ES-I3 (cell line): Measurements from ENCODE around the gene TTLL5.

Source experiments
- H3K36me3 ChIP-seq: 2 replicates; pipeline ENCODE4 v1.6.1; 2013; ENCODE audit warnings: mild to moderate bottlenecking, low read length, control low read depth, moderate library complexity; ENCODE audit not compliant: insufficient read depth
- H3K4me1 ChIP-seq: 2 replicates; pipeline ENCODE4 v1.6.1; 2013; ENCODE audit warnings: mild to moderate bottlenecking, control low read depth, low read length; ENCODE audit not compliant: insufficient read depth
- H3K9ac ChIP-seq: 2 replicates; pipeline ENCODE4 v1.6.1; 2013; ENCODE audit warnings: low read depth, mild to moderate bottlenecking, low read length, moderate library complexity
- H3K9me3 ChIP-seq: 2 replicates; pipeline ENCODE4 v1.6.1; 2013; ENCODE audit warnings: mild to moderate bottlenecking, low read length, moderate library complexity; ENCODE audit not compliant: control insufficient read depth, insufficient read depth

The TTLL5 gene

DNA sequence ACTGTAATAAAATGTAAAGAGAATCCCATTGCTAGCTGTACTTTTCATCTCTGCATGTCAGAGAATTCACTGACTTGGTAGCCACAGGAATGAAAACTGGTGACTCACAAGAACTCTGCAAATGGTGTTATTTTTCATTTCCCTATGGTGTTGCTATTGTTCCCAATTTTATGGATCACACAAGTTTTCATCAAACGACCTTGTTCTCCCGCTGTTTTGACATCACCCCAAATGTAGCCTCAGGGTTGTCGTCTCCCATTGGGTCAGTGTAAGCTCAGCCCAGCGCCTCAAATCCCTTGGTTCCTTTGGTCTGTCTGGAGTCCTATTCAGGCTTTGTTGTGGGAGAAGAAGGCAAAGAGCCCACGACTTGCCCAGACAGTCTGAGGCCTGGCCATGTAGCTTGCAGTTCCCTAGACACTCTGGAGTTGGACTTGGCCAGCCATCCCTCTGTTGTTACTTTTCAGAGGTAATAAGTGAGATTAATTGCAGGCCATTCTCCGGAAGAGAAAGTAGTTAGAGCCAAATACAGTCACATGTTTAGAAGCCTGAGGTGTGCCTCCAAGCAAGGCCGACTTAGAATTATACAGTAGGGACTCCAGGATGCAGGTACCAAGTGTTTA lies 161.6 kb downstream of the TTLL5 start:
- Histone ChIP-seq H3K9me3 (no peaks in the 10 kb centered on the region), H3K9ac (no peak overlapping the region), H3K4me1 (no peaks in the 10 kb centered on the region), H3K36me3 (peaks cover 7% of the 10 kb centered on the region; the same call in 1 of the 2 replicates)

DNA sequence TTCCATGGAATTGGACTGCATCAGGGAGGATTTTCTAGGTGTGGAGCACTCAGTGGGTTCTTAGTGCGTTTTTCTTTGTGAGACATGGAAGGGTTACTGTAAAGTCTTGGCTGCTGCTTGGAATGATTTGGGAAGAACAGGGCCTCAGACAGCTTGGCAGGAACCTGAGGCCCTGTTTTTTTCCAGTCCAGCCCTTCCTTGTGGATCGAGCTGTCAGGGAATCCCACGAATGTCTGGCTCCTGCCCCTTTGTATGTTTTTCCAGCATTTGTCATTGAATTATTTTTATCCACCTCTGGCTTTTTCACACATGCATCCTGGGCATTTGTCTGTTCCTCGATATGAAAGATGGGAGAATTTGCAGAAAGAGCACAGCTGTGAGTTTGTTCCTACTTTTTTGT lies 162.3 kb downstream of the TTLL5 start:
- H3K9ac ChIP-seq: no peak overlapping the region
- no peaks in the 10 kb centered on the region for H3K9me3 ChIP-seq
- H3K4me1 ChIP-seq: no peaks in the 10 kb centered on the region
- peaks cover 7% of the 10 kb centered on the region; the same call in 1 of the 2 replicates for H3K36me3 ChIP-seq

DNA sequence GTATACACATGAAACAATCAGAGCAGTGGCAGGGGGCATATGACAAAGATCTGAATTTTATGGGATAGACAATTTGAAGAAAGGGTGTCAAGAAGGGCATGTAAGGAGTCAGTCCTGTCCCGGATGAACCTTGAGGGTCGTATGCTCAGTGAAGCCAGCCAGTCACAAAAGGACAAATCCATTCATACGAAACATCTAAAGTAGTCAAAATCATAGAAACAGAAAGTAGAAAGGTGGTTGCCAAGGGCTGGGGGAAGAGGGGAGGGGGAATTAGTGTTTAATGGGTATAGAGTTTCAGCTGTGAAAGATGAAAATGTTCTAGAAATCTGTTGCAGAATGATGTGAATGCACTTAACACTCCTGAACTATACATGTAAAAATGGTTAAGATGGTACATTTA lies 163.3 kb downstream of the TTLL5 start:
- no peaks in the 10 kb centered on the region for H3K9me3 ChIP-seq
- no peaks in the 10 kb centered on the region for H3K4me1 ChIP-seq
- H3K9ac ChIP-seq: no peak overlapping the region
- peaks cover 7% of the 10 kb centered on the region; the same call in 1 of the 2 replicates for H3K36me3 ChIP-seq

DNA sequence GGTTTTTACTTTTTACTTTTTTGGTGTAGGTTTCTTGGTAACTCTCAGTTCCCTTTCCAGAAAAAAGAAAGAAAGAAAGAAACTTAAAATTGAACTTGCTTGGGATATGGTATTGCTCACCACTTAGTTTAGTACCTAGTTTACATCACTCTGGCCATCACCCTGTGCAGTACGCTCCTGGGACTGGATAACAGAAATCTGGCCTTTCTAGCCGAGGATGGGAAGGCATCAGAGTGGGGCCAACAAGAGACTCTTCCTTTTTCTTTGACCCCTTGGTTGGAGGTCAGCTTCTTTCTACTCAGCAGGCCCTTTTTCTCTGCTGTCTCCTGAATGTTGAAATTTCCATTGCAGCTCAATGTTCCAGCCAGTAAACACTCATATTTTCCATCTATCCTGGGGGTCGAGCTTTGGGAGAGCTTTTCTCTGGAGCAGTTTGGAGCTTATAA lies 164.1 kb downstream of the TTLL5 start:
- no peaks in the 10 kb centered on the region for H3K4me1 ChIP-seq
- no peak overlapping the region for H3K9ac ChIP-seq
- H3K36me3 ChIP-seq: peaks cover 5% of the 10 kb centered on the region; the same call in 1 of the 2 replicates
- H3K9me3 ChIP-seq: no peaks in the 10 kb centered on the region

DNA sequence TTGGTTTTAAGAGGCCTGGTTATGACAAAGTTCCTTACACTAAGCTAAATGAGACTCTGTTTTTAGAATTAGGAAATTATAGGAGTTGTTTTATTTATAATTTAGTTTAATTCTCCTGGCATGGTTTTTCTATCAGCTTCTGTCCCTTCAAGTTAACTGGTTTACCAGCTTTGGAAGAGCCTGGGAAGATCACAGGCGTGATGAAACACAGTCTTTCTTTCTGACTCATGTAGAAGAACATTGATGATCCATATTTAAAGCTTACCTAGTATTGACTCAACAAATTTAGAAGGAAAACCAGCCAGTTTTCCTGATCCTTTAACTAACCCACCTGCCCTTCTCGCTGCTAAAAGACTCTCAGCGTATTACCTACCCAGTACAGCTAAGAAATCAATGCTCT lies 165.6 kb downstream of the TTLL5 start:
- Histone ChIP-seq H3K9ac (no peak overlapping the region), H3K4me1 (no peaks in the 10 kb centered on the region), H3K36me3 (0 out of 2 replicates have a peak, but pooled peaks cover 5% of the 10 kb centered on the region), H3K9me3 (no peaks in the 10 kb centered on the region)

DNA sequence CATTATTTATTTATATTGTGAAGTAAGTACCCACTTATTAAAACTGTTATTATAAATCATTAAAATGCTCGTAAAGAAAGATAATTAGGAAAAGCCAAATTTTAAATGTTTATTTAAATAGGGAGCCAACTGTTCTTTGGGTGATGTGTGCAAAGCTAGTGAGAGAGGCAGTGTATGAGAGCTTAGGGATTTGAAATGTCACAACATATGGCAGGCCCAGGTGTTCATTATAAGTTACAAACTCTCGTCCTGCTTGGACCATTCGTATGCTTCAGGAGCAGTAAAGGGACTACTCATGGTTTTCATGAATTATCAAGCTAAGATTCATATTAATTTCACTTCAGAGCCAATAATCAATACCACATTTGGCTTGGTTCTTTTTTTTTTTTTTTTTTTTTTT lies 166.3 kb downstream of the TTLL5 start:
- Histone ChIP-seq H3K4me1 (peaks cover 4% of the 10 kb centered on the region; the same call in 1 of the 2 replicates), H3K9me3 (no peaks in the 10 kb centered on the region), H3K36me3 (no peaks in the 10 kb centered on the region), H3K9ac (no peak overlapping the region)

DNA sequence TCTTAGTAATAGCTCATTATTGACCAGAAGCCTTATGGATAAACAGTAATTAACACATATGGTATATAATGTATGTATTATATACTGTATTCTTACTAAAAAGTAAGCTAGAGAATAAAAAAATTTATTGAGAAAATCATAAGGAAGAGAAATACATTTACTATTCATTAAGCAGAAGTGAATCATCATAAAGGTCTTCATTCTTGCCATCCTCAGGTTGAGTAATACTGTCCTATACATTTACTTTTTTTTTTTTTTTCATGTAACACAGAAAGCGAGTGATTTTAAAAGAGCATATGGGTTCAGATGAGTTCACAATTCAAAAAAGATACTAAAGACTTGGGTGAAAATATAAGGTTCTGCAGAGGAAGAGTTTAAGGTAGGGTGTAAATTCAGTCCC lies 168.3 kb downstream of the TTLL5 start:
- Histone ChIP-seq H3K36me3 (0 out of 2 replicates have a peak, but pooled peaks cover under 1% of the 10 kb centered on the region), H3K4me1 (peaks cover 4% of the 10 kb centered on the region; the same call in 1 of the 2 replicates), H3K9me3 (no peaks in the 10 kb centered on the region)

DNA sequence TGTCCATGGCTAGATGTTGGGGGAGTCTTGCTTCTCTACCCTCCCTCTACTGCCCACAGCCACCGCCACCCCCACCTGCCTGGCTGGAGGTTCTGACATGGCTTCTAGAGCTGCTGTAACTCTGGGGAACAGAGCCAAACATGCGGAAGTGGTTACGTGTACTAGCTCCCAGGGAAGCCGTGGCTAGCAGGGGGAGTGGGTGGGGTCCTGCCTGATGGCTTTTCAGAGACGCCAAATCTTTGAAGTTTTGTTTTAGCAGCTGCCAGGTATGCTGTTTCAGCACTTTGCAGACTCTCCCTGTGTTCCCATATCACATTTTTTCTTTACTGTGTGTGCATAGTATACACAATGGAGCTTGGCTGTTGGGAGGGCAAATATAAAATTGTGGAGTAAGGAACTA lies 170.4 kb downstream of the TTLL5 start:
- no peaks in the 10 kb centered on the region for H3K9me3 ChIP-seq
- H3K4me1 ChIP-seq: peaks cover 4% of the 10 kb centered on the region; the same call in 1 of the 2 replicates
- H3K36me3 ChIP-seq: peaks cover 3% of the 10 kb centered on the region
- H3K9ac ChIP-seq: no peak overlapping the region

More for the DNA sequence above, 168.3 kb downstream of the TTLL5 start:
- H3K9ac ChIP-seq: no peak overlapping the region

DNA sequence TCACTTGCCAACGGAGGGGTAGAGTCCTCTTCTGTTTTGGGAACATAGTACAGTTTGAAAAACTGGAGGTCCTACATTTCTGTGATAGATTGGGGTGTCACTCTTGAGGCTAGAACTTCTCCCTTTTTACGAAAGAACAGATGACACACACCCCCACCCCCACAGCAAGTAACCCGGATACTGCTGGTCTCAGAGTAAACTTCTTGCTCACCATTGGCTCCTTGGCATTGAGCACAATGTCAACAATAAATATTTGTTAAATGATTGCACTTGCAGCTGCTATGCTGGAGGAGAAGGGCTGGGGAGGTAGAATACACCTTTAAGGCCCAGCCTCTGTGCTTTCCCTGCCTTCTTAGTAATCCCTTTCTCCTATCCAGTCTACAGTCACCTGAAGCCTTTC lies 170.9 kb downstream of the TTLL5 start:
- Histone ChIP-seq H3K36me3 (peaks cover 3% of the 10 kb centered on the region), H3K9me3 (no peaks in the 10 kb centered on the region), H3K4me1 (peaks cover 4% of the 10 kb centered on the region; the same call in 1 of the 2 replicates), H3K9ac (no peak overlapping the region)

DNA sequence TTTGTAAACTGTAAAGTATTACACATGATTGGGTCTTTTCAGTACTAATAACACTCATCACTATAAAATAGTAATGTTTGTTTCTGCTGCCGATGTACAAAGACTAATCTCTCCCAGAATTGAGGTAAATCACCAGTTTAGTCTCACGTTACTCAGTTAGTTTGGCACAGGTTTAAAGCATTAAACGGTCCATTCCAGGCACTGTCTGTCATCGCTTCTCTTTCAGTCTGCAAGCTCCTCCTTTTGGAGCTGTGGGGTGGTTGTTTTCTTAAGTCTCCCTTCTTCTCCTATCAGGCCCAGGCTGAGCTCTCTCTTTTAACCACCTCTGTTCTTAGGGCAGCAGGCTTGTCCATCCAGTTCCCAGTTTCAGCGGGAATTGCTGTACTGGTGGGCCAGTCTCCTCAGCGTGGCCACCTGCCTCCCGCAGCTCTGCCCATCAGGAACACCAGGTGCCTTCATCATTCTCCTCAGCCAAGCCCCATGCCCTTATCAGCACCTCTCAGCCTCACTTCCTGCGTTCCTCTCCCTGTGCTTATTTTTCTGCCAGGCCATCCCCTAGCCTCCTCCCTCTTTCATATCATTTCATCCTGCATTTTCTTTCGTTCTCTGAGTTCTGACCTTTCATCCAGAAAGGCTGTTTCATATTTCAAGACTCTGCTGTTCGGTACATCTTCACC lies 171.7 kb downstream of the TTLL5 start:
- Histone ChIP-seq H3K9ac (no peak overlapping the region), H3K9me3 (no peaks in the 10 kb centered on the region), H3K4me1 (peaks cover 4% of the 10 kb centered on the region; the same call in 1 of the 2 replicates), H3K36me3 (peaks cover 3% of the 10 kb centered on the region)

DNA sequence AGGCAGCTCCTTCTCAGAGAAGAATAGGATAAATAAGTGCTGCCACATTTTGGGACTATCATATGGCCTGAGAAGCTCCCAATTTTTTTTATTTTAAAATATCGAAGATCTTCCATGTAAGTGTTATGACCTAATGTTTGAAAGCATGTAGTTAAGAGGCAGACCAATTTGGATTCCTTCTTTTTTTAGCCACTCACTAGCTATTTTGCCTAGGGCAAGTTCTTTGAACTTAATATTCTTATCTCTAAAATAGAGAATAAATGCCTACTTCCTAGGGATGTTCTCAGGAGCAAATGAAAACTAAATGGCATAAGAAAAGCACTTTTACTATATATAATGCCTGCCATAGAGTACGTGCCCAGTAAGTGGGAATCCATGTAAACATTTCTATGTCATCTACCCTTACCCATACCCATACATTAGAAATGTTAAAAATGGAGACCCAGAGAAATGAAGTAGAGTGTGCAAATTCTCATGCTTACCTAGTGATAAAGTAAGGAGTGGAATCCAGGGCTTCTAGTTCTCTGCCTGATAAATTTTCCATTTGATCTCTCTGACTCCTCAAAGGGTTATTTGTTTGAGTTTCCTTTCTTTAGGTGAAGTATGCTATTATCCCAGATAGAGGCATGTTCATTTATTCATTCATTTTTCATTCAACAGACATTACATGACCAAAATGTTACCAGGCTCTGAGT lies 172.4 kb downstream of the TTLL5 start:
- Histone ChIP-seq H3K9me3 (no peaks in the 10 kb centered on the region), H3K4me1 (peaks cover 4% of the 10 kb centered on the region; the same call in 1 of the 2 replicates), H3K9ac (no peak overlapping the region), H3K36me3 (peaks cover 3% of the 10 kb centered on the region)

DNA sequence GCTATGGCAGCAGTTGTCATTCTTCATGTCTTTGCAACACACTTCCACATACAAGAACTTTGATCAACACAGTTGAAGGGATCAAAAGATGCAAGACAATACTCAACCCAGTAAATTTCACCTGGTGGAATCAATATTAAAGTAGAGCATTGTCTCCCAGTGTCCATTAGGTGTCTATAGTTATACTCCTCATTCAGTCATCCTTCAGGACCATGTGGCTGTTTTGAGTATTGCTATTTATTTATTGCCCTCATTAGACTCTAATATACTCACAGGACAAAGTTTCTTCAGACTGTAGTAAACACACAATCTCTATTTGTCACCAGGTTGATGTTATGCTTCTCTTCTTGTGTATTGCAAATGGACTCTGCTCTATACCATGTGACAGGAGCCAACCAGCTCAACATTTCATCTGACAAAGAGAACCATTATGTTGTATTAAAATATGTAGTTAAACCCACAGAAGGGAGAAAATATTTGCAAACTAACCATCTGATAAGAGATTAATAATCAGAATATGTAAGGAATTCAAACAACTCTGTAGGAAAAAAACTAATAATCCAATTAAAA lies 174.2 kb downstream of the TTLL5 start:
- Histone ChIP-seq H3K36me3 (peaks cover 3% of the 10 kb centered on the region), H3K9ac (no peak overlapping the region), H3K4me1 (peaks cover 4% of the 10 kb centered on the region; the same call in 1 of the 2 replicates), H3K9me3 (no peaks in the 10 kb centered on the region)

DNA sequence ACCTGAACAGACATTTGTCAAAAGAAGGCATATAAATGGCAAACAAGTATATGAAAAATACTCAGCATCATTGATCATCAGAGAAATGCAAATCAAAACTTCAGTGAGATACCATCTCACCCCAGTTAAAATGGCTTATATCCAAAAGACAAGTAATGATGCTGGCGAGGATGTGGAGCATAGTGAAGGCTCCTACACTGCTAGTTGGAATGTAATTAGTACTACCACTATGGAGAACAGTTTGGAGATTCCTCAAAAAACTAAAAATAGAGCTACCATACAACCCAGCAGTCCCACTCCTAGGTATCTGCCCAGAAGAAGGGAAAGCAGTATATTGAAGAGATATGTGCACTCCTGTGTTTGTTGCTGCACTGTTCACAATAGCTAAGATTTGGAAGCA lies 174.7 kb downstream of the TTLL5 start:
- Histone ChIP-seq H3K4me1 (peaks cover 4% of the 10 kb centered on the region; the same call in 1 of the 2 replicates), H3K36me3 (peaks cover 3% of the 10 kb centered on the region), H3K9ac (no peak overlapping the region), H3K9me3 (no peaks in the 10 kb centered on the region)

DNA sequence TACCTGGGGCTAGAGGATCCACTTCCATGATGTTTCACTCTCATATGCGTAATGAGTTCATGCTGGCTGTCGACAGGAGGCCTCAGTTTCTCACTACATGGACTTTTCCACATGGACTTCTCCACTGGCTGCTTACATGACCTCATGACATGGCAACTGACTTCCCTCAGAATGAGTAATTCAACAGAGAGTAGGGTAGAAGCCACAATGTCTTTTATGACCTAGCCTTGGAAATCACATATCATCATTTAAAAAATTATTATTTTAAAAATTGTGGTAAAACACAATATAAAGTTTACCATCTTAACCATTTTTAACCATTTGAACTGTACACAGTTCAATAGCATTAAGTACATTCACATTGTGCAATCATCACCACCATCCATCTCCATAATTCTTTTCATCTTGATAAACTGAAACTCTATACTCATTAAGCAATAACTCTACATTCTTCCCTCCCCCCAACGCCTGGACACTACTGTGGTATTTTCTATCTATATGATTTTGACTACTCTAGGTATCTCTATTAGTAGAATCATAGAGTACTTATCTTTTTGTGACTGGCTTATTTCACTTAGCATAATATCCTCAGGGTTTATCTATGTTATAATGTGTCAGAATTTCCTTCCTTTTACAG lies 176.2 kb downstream of the TTLL5 start:
- Histone ChIP-seq H3K9ac (no peak overlapping the region), H3K4me1 (no peaks in the 10 kb centered on the region), H3K36me3 (peaks cover 3% of the 10 kb centered on the region), H3K9me3 (no peaks in the 10 kb centered on the region)
